H9 (cell line): ENCODE measurements around the gene ACP6. TPM values are rescaled to one million over a fixed set of nuclear protein-coding genes. Genes with fewer than 3 reads are reported as not detected.

ENCODE experiments used
- DNase-seq: peaks from one replicate; pipeline ENCODE4 v3.0.0-alpha.2; 2017
- H2AFZ ChIP-seq: one replicate; pipeline ENCODE4 v1.6.1; 2013; ENCODE audit warnings: mild to moderate bottlenecking, low read length, control low read depth, moderate library complexity
- H2AK5ac ChIP-seq: 2 replicates; pipeline ENCODE4 v1.6.1; 2013; ENCODE audit warnings: low read length, control low read depth, mixed read lengths; ENCODE audit not compliant: insufficient read length
- H2BK120ac ChIP-seq: one replicate; pipeline ENCODE4 v1.6.1; 2013; ENCODE audit warnings: low read depth, mild to moderate bottlenecking, low read length, control low read depth, inconsistent platforms; ENCODE audit not compliant: poor library complexity, severe bottlenecking
- H2BK12ac ChIP-seq: 2 replicates; pipeline ENCODE4 v1.6.1; 2013; ENCODE audit warnings: low read length, control low read depth, mixed read lengths, low read depth; ENCODE audit not compliant: insufficient read length
- H2BK15ac ChIP-seq: 2 replicates; pipeline ENCODE4 v1.6.1; 2013; ENCODE audit warnings: low read depth, low read length, control low read depth
- H2BK20ac ChIP-seq: one replicate; pipeline ENCODE4 v1.6.1; 2013; ENCODE audit warnings: low read depth, mild to moderate bottlenecking, low read length, control low read depth, inconsistent platforms; ENCODE audit not compliant: poor library complexity, severe bottlenecking
- H2BK5ac ChIP-seq: 2 replicates; pipeline ENCODE4 v1.6.1; 2013; ENCODE audit warnings: low read length, control low read depth, mixed read lengths; ENCODE audit not compliant: insufficient read length
- H3K14ac ChIP-seq: 2 replicates; pipeline ENCODE4 v1.6.1; 2013; ENCODE audit warnings: low read length, control low read depth; ENCODE audit not compliant: insufficient read depth
- H3K18ac ChIP-seq: 2 replicates; pipeline ENCODE4 v1.6.1; 2013; ENCODE audit warnings: low read depth, mild to moderate bottlenecking, mixed read lengths, low read length, control low read depth; ENCODE audit not compliant: insufficient read length
- H3K23ac ChIP-seq: 2 replicates; pipeline ENCODE4 v1.6.1; 2013; ENCODE audit warnings: low read length, control low read depth, mixed read lengths, low read depth; ENCODE audit not compliant: insufficient read length
- H3K23me2 ChIP-seq: 2 replicates; pipeline ENCODE4 v1.6.1; 2013; ENCODE audit warnings: low read depth, mild to moderate bottlenecking, mixed read lengths, low read length, control low read depth; ENCODE audit not compliant: insufficient read length, poor library complexity, severe bottlenecking
- H3K27ac ChIP-seq: 2 replicates; pipeline ENCODE4 v1.5.1; 2013; ENCODE audit warnings: low read length, control low read depth, mixed read lengths, low read depth; ENCODE audit not compliant: insufficient read length
- H3K27me3 ChIP-seq: 2 replicates; pipeline ENCODE4 v1.6.1; 2013; ENCODE audit warnings: low read length, control low read depth, inconsistent platforms; ENCODE audit not compliant: insufficient read depth
- H3K4ac ChIP-seq: 2 replicates; pipeline ENCODE4 v1.6.1; 2013; ENCODE audit warnings: low read depth, mild to moderate bottlenecking, control low read depth, inconsistent platforms, low read length, moderate library complexity
- H3K4me1 ChIP-seq: 2 replicates; pipeline ENCODE4 v1.6.1; 2013; ENCODE audit warnings: low read length, control low read depth, inconsistent platforms; ENCODE audit not compliant: insufficient read depth
- H3K4me2 ChIP-seq: 2 replicates; pipeline ENCODE4 v1.6.1; 2013; ENCODE audit warnings: low read length, control low read depth, mixed read lengths; ENCODE audit not compliant: insufficient read length, insufficient read depth
- H3K56ac ChIP-seq: 2 replicates; pipeline ENCODE4 v1.6.1; 2013; ENCODE audit warnings: low read depth, mild to moderate bottlenecking, mixed read lengths, low read length, control low read depth; ENCODE audit not compliant: insufficient read length
- H3K79me1 ChIP-seq: 2 replicates; pipeline ENCODE4 v1.6.1; 2013; ENCODE audit warnings: low read depth, mild to moderate bottlenecking, moderate library complexity, low read length, control low read depth, inconsistent platforms; ENCODE audit not compliant: insufficient read depth, poor library complexity, severe bottlenecking
- H3K79me2 ChIP-seq: 2 replicates; pipeline ENCODE4 v1.6.1; 2013; ENCODE audit warnings: low read length, control low read depth, inconsistent platforms; ENCODE audit not compliant: insufficient read depth
- H3K9ac ChIP-seq: 2 replicates; pipeline ENCODE4 v1.6.1; 2013; ENCODE audit warnings: low read length, control low read depth, mixed read lengths; ENCODE audit not compliant: insufficient read length; ENCODE audit errors: extremely low read depth
- H3K9me3 ChIP-seq: one replicate; pipeline ENCODE4 v1.6.1; 2013; ENCODE audit warnings: low read depth, low read length, inconsistent platforms; ENCODE audit not compliant: control insufficient read depth
- H3T11ph ChIP-seq: one replicate; pipeline ENCODE4 v1.6.1; 2013; ENCODE audit warnings: mild to moderate bottlenecking, low read length, control low read depth, inconsistent platforms
- H4K20me1 ChIP-seq: one replicate; pipeline ENCODE4 v1.6.1; 2013; ENCODE audit not compliant: control insufficient read depth, insufficient read length, insufficient read depth
- H4K5ac ChIP-seq: 2 replicates; pipeline ENCODE4 v1.6.1; 2013; ENCODE audit warnings: low read depth, mild to moderate bottlenecking, mixed read lengths, low read length, control low read depth; ENCODE audit not compliant: insufficient read length
- H4K8ac ChIP-seq: replicated peaks from 2 replicates; pipeline ENCODE4 v1.6.1; 2013; ENCODE audit warnings: low read length, control low read depth, mixed read lengths, low read depth; ENCODE audit not compliant: insufficient read length
- H4K91ac ChIP-seq: 2 replicates; pipeline ENCODE4 v1.6.1; 2013; ENCODE audit warnings: low read depth, mild to moderate bottlenecking, moderate library complexity, mixed read lengths, low read length, control low read depth; ENCODE audit not compliant: insufficient read length
- H3K27ac Mint-ChIP-seq, 3 experiments: 2 replicates in 2 of 3; 3 replicates in 1 of 3; pipeline ENCODE4 v1.8.0; 2020 to 2021; ENCODE audit warnings: mixed read lengths in 3 of 3, mild to moderate bottlenecking in 1 of 3, moderate library complexity in 1 of 3
- H3K27me3 Mint-ChIP-seq: 2 replicates; pipeline ENCODE4 v1.8.0; 2021; ENCODE audit warnings: low read depth, mild to moderate bottlenecking, moderate library complexity, mixed read lengths
- H3K36me3 Mint-ChIP-seq, 3 experiments: 2 replicates in 2 of 3; 3 replicates in 1 of 3; pipeline ENCODE4 v1.8.0; 2020 to 2021; ENCODE audit warnings: low read depth in 3 of 3, mixed read lengths in 3 of 3; ENCODE audit not compliant: insufficient read depth in 1 of 3
- H3K4me1 Mint-ChIP-seq, 2 experiments: 2 replicates each; pipeline ENCODE4 v1.8.0; 2020; ENCODE audit warnings: mixed read lengths in 2 of 2
- H3K4me3 Mint-ChIP-seq, 2 experiments: 2 replicates in 1 of 2; 3 replicates in 1 of 2; pipeline ENCODE4 v1.8.0; 2020 to 2021; ENCODE audit warnings: mild to moderate bottlenecking in 2 of 2, mixed read lengths in 2 of 2, moderate library complexity in 1 of 2
- H3K9me3 Mint-ChIP-seq, 2 experiments: 2 replicates in 1 of 2; 3 replicates in 1 of 2; pipeline ENCODE4 v1.8.0; 2020; ENCODE audit warnings: mild to moderate bottlenecking in 2 of 2, mixed read lengths in 2 of 2, moderate library complexity in 1 of 2
- WGBS: extraction: QIAGEN DNeasy Blood & Tissue Kit; methylation state at CpG from one replicate; pipeline ENCODE4 v1.1.7; 2013; ENCODE audit warnings: missing lambda C conversion rate, low lambda C conversion rate, mixed read lengths; ENCODE audit not compliant: insufficient read length; ENCODE audit errors: extremely low coverage; 5-methylcytosine and 5-hydroxymethylcytosine counted together
- total RNA-seq: library from RNA; stranded (reverse); gene quantifications from 2 replicates; pipeline ENCODE4 v1.2.1, GENCODE V29; 2021
- TF ChIP-seq, protein P1 (sequence below): fragments of 200-600 bp; sonication (generic); conservative IDR thresholded peaks from 3 replicates; pipeline ENCODE4 v1.8.0; 2021; ENCODE audit warnings: antibody characterized with exemption, mild to moderate bottlenecking

ACP6 gene
- total RNA-seq, 1 experiment from 2014 or later = 17.1 TPM

DNA sequence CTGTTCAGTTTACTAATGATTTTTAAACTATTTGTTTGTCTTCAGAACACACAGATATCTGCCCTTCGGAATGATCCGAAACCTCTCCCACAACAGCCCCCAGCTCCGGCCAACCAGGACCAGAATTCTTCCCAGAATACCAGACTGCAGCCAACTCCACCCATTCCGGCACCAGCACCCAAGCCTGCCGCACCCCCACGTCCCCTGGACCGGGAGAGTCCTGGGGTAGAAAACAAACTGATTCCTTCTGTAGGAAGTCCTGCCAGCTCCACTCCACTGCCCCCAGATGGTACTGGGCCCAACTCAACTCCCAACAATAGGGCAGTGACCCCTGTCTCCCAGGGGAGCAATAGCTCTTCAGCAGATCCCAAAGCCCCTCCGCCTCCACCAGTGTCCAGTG, 51.6 kb downstream of the ACP6 start:
- no peak overlapping the region for H3K27ac Mint-ChIP-seq
- no peaks in the 10 kb centered on the region for H3K4me1 ChIP-seq

More for the DNA sequence above, 51.6 kb downstream of the ACP6 start:
- Mint-ChIP-seq H3K9me3 (no peaks in the 10 kb centered on the region), H3K36me3 (peaks cover 62 to 97% (median 92%) of the 10 kb centered on the region in 3 experiments), H3K27me3 (no peaks in the 10 kb centered on the region), H3K4me3 (no peak overlapping the region), H3K4me1 (no peaks in the 10 kb centered on the region)
- H3K27ac ChIP-seq = no peak overlapping the region
- no peak overlapping the region for H4K8ac ChIP-seq
- TF ChIP-seq, protein P1, sequence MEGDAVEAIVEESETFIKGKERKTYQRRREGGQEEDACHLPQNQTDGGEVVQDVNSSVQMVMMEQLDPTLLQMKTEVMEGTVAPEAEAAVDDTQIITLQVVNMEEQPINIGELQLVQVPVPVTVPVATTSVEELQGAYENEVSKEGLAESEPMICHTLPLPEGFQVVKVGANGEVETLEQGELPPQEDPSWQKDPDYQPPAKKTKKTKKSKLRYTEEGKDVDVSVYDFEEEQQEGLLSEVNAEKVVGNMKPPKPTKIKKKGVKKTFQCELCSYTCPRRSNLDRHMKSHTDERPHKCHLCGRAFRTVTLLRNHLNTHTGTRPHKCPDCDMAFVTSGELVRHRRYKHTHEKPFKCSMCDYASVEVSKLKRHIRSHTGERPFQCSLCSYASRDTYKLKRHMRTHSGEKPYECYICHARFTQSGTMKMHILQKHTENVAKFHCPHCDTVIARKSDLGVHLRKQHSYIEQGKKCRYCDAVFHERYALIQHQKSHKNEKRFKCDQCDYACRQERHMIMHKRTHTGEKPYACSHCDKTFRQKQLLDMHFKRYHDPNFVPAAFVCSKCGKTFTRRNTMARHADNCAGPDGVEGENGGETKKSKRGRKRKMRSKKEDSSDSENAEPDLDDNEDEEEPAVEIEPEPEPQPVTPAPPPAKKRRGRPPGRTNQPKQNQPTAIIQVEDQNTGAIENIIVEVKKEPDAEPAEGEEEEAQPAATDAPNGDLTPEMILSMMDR = no peak
- H3K9me3 ChIP-seq = no peaks in the 10 kb centered on the region
- H2AFZ ChIP-seq = no peak overlapping the region
- H4K5ac ChIP-seq = no peak overlapping the region
- H2BK12ac ChIP-seq = no peak overlapping the region
- H2BK15ac ChIP-seq = no peak overlapping the region
- WGBS = no CpG with 5 or more reads among the region's 8 CpGs
- no peak overlapping the region for H3K4me2 ChIP-seq
- H3K4ac ChIP-seq = no peak overlapping the region
- H3K14ac ChIP-seq = no peak overlapping the region
- H3K79me1 ChIP-seq = no peaks in the 10 kb centered on the region
- H3K56ac ChIP-seq = no peak overlapping the region
- no peak overlapping the region for H3K9ac ChIP-seq
- H3K79me2 ChIP-seq = no peaks in the 10 kb centered on the region
- H2BK5ac ChIP-seq = no peak overlapping the region
- no peak overlapping the region for H2BK120ac ChIP-seq
- no peaks in the 10 kb centered on the region for H3K27me3 ChIP-seq
- H3K18ac ChIP-seq = no peak overlapping the region
- no peak overlapping the region for H3K23ac ChIP-seq
- no peaks in the 10 kb centered on the region for H3K23me2 ChIP-seq
- H3T11ph ChIP-seq = no peak overlapping the region
- no peak overlapping the region for H2AK5ac ChIP-seq
- no peaks in the 10 kb centered on the region for H4K20me1 ChIP-seq
- DNase-seq = no peak
- no peak overlapping the region for H4K91ac ChIP-seq
- H2BK20ac ChIP-seq = no peak overlapping the region
